AG04449 (cell line): ENCODE data around the gene TOMM6.

Experiments used
- CTCF ChIA-PET: fragments of 350-600 bp; formaldehyde crosslinking; extraction: SDS; loops from one replicate; lab custom pipeline; 2021; ENCODE audit warnings: antibody characterized with exemption; lab: Yijun Ruan, JAX
- POLR2A ChIA-PET: fragments of 400-600, 350-600 bp; formaldehyde crosslinking; extraction: SDS; loops from one replicate; lab custom pipeline; 2020; ENCODE audit warnings: antibody characterized with exemption, inconsistent platforms; lab: Yijun Ruan, JAX
- DNase-seq: peaks from one replicate; pipeline ENCODE4 v3.0.0-alpha.2; 2010; ENCODE audit warnings: low read depth, low spot score
- H3K4me3 ChIP-seq: 2 replicates; pipeline ENCODE4 v1.5.1; 2011; ENCODE audit warnings: low read depth, mild to moderate bottlenecking, control low read depth, low read length
- TF ChIP-seq, protein P1 (sequence below): IDR thresholded peaks from one replicate; pipeline ENCODE4 v1.5.1; 2011; ENCODE audit warnings: mild to moderate bottlenecking, moderate library complexity, low read length, control low read depth, inconsistent platforms; ENCODE audit not compliant: insufficient read depth; ENCODE audit errors: missing control alignments

The TOMM6 gene

DNA sequence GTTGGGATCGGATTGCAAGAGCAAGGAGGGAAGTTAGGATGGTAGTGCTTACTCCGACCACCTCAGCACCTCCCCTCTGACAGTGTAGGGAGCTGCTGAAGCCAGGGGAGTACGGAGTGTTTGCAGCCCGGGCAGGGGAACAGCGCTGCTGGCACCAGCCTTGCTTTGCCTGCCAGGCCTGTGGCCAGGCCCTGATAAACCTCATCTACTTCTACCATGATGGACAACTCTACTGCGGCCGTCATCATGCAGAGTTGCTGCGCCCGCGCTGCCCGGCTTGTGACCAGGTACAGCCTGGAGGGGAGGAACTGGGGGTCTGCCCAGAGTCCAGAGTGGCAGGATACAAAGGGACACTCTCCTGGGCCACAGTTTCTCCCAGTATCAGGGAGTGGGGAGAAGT is 2.2 kb upstream of the TOMM6 start:
- ChIA-PET CTCF (interaction anchor here (0.8 to 19.1 kb wide), 29 partner anchors 9 to 423 kb away, joined by 3 to 514 read pairs (median 10); partner anchors contain the start of genes BYSL, CCND3, MED20 and TAF8), POLR2A (no interaction called here)
- H3K4me3 ChIP-seq = no peak overlapping the region
- DNase-seq = no peak
- TF ChIP-seq, protein P1, sequence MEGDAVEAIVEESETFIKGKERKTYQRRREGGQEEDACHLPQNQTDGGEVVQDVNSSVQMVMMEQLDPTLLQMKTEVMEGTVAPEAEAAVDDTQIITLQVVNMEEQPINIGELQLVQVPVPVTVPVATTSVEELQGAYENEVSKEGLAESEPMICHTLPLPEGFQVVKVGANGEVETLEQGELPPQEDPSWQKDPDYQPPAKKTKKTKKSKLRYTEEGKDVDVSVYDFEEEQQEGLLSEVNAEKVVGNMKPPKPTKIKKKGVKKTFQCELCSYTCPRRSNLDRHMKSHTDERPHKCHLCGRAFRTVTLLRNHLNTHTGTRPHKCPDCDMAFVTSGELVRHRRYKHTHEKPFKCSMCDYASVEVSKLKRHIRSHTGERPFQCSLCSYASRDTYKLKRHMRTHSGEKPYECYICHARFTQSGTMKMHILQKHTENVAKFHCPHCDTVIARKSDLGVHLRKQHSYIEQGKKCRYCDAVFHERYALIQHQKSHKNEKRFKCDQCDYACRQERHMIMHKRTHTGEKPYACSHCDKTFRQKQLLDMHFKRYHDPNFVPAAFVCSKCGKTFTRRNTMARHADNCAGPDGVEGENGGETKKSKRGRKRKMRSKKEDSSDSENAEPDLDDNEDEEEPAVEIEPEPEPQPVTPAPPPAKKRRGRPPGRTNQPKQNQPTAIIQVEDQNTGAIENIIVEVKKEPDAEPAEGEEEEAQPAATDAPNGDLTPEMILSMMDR = no peak

DNA sequence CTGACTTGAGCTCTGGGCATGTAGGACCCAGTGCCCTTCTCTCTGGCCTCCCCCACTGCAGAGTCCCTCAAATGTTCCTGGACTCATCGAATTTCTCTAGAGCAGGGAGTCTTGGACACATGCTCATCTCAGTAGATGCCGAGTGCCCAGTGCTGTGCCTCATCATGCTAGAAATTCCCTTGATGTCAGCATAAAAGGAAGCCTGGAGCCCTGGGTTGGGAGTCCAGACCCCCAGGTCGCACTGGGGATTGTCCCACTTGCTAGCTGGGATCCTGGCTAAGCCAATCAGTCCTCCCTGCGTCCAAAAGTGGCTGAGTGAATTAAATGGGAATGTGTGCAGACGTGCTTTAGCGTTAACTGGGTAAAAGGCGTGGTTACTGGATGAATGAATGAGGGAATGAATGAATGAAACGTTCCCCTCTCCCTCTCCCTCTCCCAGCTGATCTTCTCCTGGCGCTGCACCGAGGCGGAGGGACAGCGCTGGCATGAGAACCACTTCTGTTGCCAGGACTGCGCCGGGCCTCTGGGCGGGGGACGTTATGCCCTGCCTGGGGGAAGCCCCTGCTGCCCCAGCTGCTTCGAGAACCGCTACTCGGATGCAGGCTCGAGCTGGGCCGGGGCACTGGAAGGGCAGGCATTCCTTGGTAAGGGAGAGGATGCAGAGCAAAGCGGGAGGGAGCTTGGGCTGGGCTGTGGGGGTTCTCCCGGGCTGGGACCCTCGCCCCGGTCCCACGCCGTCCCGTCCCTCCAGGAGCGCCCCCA is 1.6 kb upstream of the TOMM6 start:
- TF ChIP-seq, protein P1 = no peak
- CTCF ChIA-PET = interaction anchor here (0.6 to 19.1 kb wide), 56 partner anchors 7 to 423 kb away, joined by 3 to 514 read pairs (median 6); partner anchors contain the start of genes BYSL, CCND3, MED20 and TAF8
- POLR2A ChIA-PET = interaction anchor here (0.7 to 2.1 kb wide), 4 partner anchors 52 to 264 kb away, joined by 3 to 9 read pairs (median 4); partner anchors contain the start of gene TAF8
- H3K4me3 ChIP-seq = peak overlapping the region; percentile 99
- DNase-seq = no peak

DNA sequence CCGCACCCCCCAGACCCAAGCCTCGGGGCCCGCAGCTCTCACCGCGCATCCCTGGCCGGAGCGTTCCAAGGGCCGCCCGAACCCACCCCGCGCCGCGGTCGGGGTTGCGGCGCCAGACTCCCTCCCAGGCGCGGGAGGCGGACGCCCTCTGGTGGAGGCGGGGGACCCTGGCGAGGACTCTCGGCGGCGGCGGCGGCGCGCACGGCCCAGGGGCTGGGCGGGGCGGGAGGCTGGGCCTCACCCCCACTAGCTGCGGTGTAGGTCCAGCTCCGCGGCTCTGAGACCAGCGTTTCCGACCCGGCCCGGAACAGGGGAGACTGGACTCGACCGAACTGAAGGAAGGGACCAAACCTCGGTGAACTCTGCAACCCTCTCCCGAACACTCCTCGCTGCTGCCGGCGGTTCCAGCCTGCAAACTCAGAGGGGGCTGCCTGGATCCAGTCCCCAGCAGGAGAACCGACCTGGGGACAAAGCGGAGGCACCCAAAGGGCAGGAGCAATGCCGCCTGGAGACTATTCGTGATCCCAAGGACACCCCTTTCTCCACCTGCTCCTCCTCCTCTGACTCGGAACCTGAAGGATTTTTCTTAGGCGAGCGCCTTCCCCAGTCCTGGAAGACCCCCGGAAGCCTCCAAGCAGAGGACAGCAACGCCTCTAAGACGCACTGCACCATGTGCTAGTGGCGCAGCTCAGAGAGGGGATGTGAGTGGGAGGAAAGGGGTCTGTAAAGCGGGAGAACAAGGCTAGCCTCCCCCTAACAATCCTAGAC is 859 bp upstream of the TOMM6 start:
- POLR2A ChIA-PET = interaction anchor here (0.5 to 2.1 kb wide), 9 partner anchors 10 to 264 kb away, joined by 3 to 9 read pairs (median 3); partner anchors contain the start of genes CCND3 and TAF8
- CTCF ChIA-PET = interaction anchor here (0.6 to 19.1 kb wide), 79 partner anchors 8 to 480 kb away, joined by 3 to 514 read pairs (median 5); partner anchors contain the start of genes BYSL, CCND3, MED20 and TAF8
- TF ChIP-seq, protein P1 = peak; percentile 85
- no peak for DNase-seq
- peak overlapping the region; percentile 99 for H3K4me3 ChIP-seq

DNA sequence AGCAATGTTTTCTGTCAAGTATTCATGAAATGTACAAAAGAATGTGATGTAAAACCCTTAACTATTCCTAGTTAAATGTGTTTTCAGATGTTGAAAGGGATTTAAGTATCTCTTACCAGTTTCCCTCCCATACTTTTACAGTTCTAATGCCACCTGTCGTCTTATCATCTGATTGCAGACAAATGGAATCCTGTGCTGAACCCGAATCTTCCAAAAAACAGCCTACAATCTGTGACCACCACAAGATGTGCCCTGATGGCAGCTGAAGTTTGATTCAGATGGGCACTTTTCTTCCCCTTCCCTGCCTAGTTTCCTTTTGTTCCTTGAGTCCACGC is 1.9 kb downstream of the TOMM6 start:
- H3K4me3 ChIP-seq = no peak overlapping the region
- ChIA-PET CTCF (interaction anchor here (5.5 to 19.1 kb wide), 4 partner anchors 11 to 255 kb away, joined by 46 to 514 read pairs (median 94); partner anchors contain the start of genes BYSL, MED20 and TAF8), POLR2A (no interaction called here)
- TF ChIP-seq, protein P1 = no peak
- no peak for DNase-seq

GRCh38 chr6:41790045-41790444 is 2.6 kb downstream of the TOMM6 start:
- ChIA-PET POLR2A (no interaction called here), CTCF (interaction anchor here (5.5 to 19.1 kb wide), 4 partner anchors 10 to 255 kb away, joined by 46 to 514 read pairs (median 94); partner anchors contain the start of genes BYSL, MED20 and TAF8)
- H3K4me3 ChIP-seq = no peak overlapping the region
- TF ChIP-seq, protein P1 = no peak
- no peak for DNase-seq
